OCI-LY7 (cell line): ENCODE data around the gene ANTXR1. TPM values are rescaled to one million over a fixed set of nuclear protein-coding genes. Genes with fewer than 3 reads are reported as not detected.

Experiments
- BruUV-seq: library from RNA; stranded (reverse); fragments of 400-500 nt; replicated peaks from 2 replicates; lab custom pipeline; 2021; lab: Mats Ljungman, UMichigan
- CTCF ChIA-PET: fragments of 300-600 bp; sonication (Branson Sonifier 250); formaldehyde crosslinking; loops from one replicate; lab custom pipeline; 2022; ENCODE audit warnings: antibody characterized with exemption; ENCODE audit not compliant: unreplicated experiment; lab: Charles Lee
- POLR2A ChIA-PET: fragments of 300-600 bp; sonication (Branson Sonifier 250); formaldehyde crosslinking; loops from one replicate; lab custom pipeline; 2022; ENCODE audit warnings: antibody characterized with exemption; lab: Charles Lee
- DNase-seq: peaks from one replicate; pipeline ENCODE4 v3.0.0-alpha.2; 2015; ENCODE audit warnings: low spot score
- H2AFZ ChIP-seq: fragments of 200-600 bp; sonication (generic), shearing (Covaris generic); 2 replicates; pipeline ENCODE4 v1.6.1; 2014; ENCODE audit warnings: mild to moderate bottlenecking, antibody characterized with exemption, low read length, moderate library complexity
- H3K27ac ChIP-seq: fragments of 200-600 bp; sonication (generic); 2 replicates; pipeline ENCODE4 v1.5.1; 2014; ENCODE audit warnings: mixed run types, low read depth, mild to moderate bottlenecking, moderate library complexity, low read length, inconsistent platforms; ENCODE audit not compliant: poor library complexity, severe bottlenecking
- H3K36me3 ChIP-seq: fragments of 200-600 bp; sonication (generic); 2 replicates; pipeline ENCODE4 v1.6.1; 2014; ENCODE audit warnings: mild to moderate bottlenecking, antibody characterized with exemption, low read length, moderate library complexity, mixed read lengths; ENCODE audit not compliant: insufficient read depth
- H3K4me1 ChIP-seq: fragments of 200-600 bp; sonication (generic); 2 replicates; pipeline ENCODE4 v1.5.1; 2014; ENCODE audit warnings: mild to moderate bottlenecking, low read length; ENCODE audit not compliant: insufficient read depth, poor library complexity, severe bottlenecking
- H3K4me2 ChIP-seq: fragments of 200-600 bp; sonication (generic); 2 replicates; pipeline ENCODE4 v1.6.1; 2014; ENCODE audit warnings: mild to moderate bottlenecking, low read length
- H3K4me3 ChIP-seq: fragments of 200-600 bp; sonication (generic); 2 replicates; pipeline ENCODE4 v1.5.1; 2014; ENCODE audit warnings: mild to moderate bottlenecking, low read depth, low read length; ENCODE audit not compliant: poor library complexity, severe bottlenecking
- H3K79me2 ChIP-seq: fragments of 200-600 bp; sonication (generic); 2 replicates; pipeline ENCODE4 v1.6.1; 2016; ENCODE audit warnings: low read depth, mild to moderate bottlenecking, low read length, moderate library complexity, mixed read lengths; ENCODE audit not compliant: insufficient read depth
- H3K9me2 ChIP-seq: fragments of 200-600 bp; sonication (generic); 2 replicates; pipeline ENCODE4 v1.6.1; 2016; ENCODE audit warnings: mild to moderate bottlenecking, low read length, mixed read lengths; ENCODE audit not compliant: insufficient read depth
- H3K9me3 ChIP-seq: fragments of 200-600 bp; sonication (generic); 2 replicates; pipeline ENCODE4 v1.6.1; 2014; ENCODE audit warnings: mild to moderate bottlenecking, mixed run types, low read length, mixed read lengths
- H4K20me1 ChIP-seq: fragments of 200-600 bp; sonication (generic); 2 replicates; pipeline ENCODE4 v1.6.1; 2014; ENCODE audit warnings: mild to moderate bottlenecking, antibody characterized with exemption, low read length, moderate library complexity, mixed read lengths; ENCODE audit not compliant: insufficient read depth
- CTCF ChIP-seq: fragments of 200-600 bp; sonication (generic); conservative IDR thresholded peaks from 2 replicates; pipeline ENCODE4 v1.5.1; 2014; ENCODE audit warnings: mild to moderate bottlenecking, antibody characterized with exemption, low read length, moderate library complexity, mixed read lengths
- EZH2phosphoT487 ChIP-seq: fragments of 200-600 bp; sonication (generic); IDR thresholded peaks from 2 replicates; pipeline ENCODE4 v1.6.1; 2018; ENCODE audit warnings: low read depth, borderline replicate concordance, mild to moderate bottlenecking, mixed run types, antibody characterized with exemption, low read length, moderate library complexity, mixed read lengths
- intact Hi-C: fragments of 100-400 bp; cut with micrococcal nuclease; formaldehyde crosslinking; loops from one replicate; pipeline ENCODE4 v1.10.0; 2022; ENCODE audit not compliant: unreplicated experiment
- total RNA-seq, 2 experiments: library from RNA; depleted of rRNA in 1 of 2; stranded (reverse); fragments of >200 nt in 1 of 2; shearing (Covaris generic) in 1 of 2; gene quantifications; 2 replicates each; pipeline ENCODE4 v1.2.3, GENCODE V29; 2014 to 2022

The ANTXR1 gene
- total RNA-seq, 2 experiments from 2014 or later: not detected

GRCh38 chr2:69162057-69162456 lies 149.1 kb downstream of the ANTXR1 start:
- CTCF ChIA-PET: no interaction called here

GRCh38 chr2:69163109-69163508 lies 150.1 kb downstream of the ANTXR1 start:
- intact Hi-C loops: no loop called here
- H3K4me3 ChIP-seq: no peak overlapping the region
- H2AFZ ChIP-seq: no peak overlapping the region
- H3K36me3 ChIP-seq: no peaks in the 10 kb centered on the region
- no peak for DNase-seq
- H3K79me2 ChIP-seq: no peaks in the 10 kb centered on the region
- BruUV-seq: no TSS peak
- H3K4me2 ChIP-seq: no peak overlapping the region
- H3K9me3 ChIP-seq: no peaks in the 10 kb centered on the region
- H3K27ac ChIP-seq: no peak overlapping the region
- ChIA-PET CTCF (no interaction called here), POLR2A (interaction anchor here (0.7 kb wide), 1 partner anchor 20 kb away, joined by 3 read pairs; no protein-coding TSS in a partner anchor)
- no peaks in the 10 kb centered on the region for H3K4me1 ChIP-seq
- H3K9me2 ChIP-seq: no peaks in the 10 kb centered on the region
- H4K20me1 ChIP-seq: no peaks in the 10 kb centered on the region
- TF ChIP-seq EZH2phosphoT487 (no peak), CTCF (no peak)

More at GRCh38 chr2:69162057-69162456, 149.1 kb downstream of the ANTXR1 start:
- Histone ChIP-seq H2AFZ (no peak overlapping the region), H4K20me1 (no peaks in the 10 kb centered on the region), H3K79me2 (no peaks in the 10 kb centered on the region), H3K9me2 (no peaks in the 10 kb centered on the region), H3K27ac (no peak overlapping the region), H3K4me2 (no peak overlapping the region), H3K9me3 (no peaks in the 10 kb centered on the region), H3K4me1 (no peaks in the 10 kb centered on the region), H3K36me3 (no peaks in the 10 kb centered on the region), H3K4me3 (no peak overlapping the region)
- POLR2A ChIA-PET: interaction anchor here (0.9 kb wide), 1 partner anchor 254 kb away, joined by 3 read pairs; no protein-coding TSS in a partner anchor
- intact Hi-C loops: no loop called here
- BruUV-seq: no TSS peak
- no peak for DNase-seq
- no peak for TF ChIP-seq CTCF
- no peak for TF ChIP-seq EZH2phosphoT487

- Histone ChIP-seq H3K79me2 (no peaks in the 10 kb centered on the region), H3K4me2 (no peak overlapping the region), H2AFZ (no peak overlapping the region), H3K27ac (no peak overlapping the region), H3K9me2 (no peaks in the 10 kb centered on the region), H4K20me1 (no peaks in the 10 kb centered on the region), H3K4me1 (no peaks in the 10 kb centered on the region), H3K4me3 (no peak overlapping the region), H3K36me3 (no peaks in the 10 kb centered on the region), H3K9me3 (no peaks in the 10 kb centered on the region)
- intact Hi-C loops: no loop called here
- no peak for DNase-seq
- POLR2A ChIA-PET: interaction anchor here (0.7 kb wide), 1 partner anchor 20 kb away, joined by 3 read pairs; no protein-coding TSS in a partner anchor
- BruUV-seq: no TSS peak
- CTCF ChIA-PET: no interaction called here
- TF ChIP-seq EZH2phosphoT487 (no peak), CTCF (no peak)
Measured at GRCh38 chr2:69163556-69163955, 150.6 kb downstream of the ANTXR1 start.
